ENCODE measurements around the gene INTS1. TPM values are rescaled to one million over a fixed set of nuclear protein-coding genes. Genes with fewer than 3 reads are reported as not detected.

The INTS1 gene
- total RNA-seq, 1 experiment from 2014 or later = 161 TPM

DNA sequence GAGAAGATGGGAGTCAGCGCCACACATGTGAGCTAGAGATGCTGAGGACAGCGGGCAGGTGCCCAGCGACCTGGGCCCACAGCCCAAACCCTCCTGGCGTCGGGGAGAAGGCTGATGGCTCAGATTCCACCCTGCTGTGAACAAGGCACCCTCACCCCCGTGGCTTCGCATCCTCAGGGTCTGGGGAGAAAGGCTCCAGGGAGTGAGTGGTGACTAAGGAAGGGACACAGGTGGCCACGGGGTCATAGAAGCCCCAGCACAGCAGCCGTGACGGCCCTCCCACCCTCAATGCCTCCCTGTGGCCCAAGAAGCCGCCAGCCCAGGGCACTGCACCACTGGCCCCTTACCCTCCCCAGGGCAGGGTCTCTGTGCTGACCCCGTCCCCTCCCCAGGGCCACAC, 19.6 kb downstream of the INTS1 start:
- no peak for DNase-seq (ENCODE audit: low spot score)
- Mint-ChIP-seq H3K9me3 (no peaks in the 10 kb centered on the region), H3K4me3 (no peak overlapping the region), H3K4me1 (no peaks in the 10 kb centered on the region), H3K27ac (no peak overlapping the region), H3K36me3 (peaks cover 13% of the 10 kb centered on the region), H3K27me3 (ENCODE audit: low read depth) (no peaks in the 10 kb centered on the region)
- no peak for TF ChIP-seq ATF6 (CRISPR knock-in tag; IDR thresholded peaks at IDR 0.05)
- TF ChIP-seq ZMAT4 (CRISPR knock-in tag; IDR thresholded peaks at IDR 0.05) = no peak
- no peak for TF ChIP-seq RORB (CRISPR knock-in tag; IDR thresholded peaks at IDR 0.05)
- TF ChIP-seq OVOL2 (CRISPR knock-in tag; IDR thresholded peaks at IDR 0.05; ENCODE audit: borderline replicate concordance) = no peak
- TF ChIP-seq PRRX2 (CRISPR knock-in tag; IDR thresholded peaks at IDR 0.05) = no peak
- TF ChIP-seq GTF2I (CRISPR knock-in tag; conservative IDR thresholded peaks at IDR 0.05) = no peak
- ChIA-PET CTCF (no interaction called here), POLR2A (no interaction called here)
- no peak for ATAC-seq

GRCh38 chr7:1483536-1484505, 20.4 kb downstream of the INTS1 start:
- peaks cover 11% of the 10 kb centered on the region for H3K36me3 Mint-ChIP-seq
- CTCF ChIA-PET = no interaction called here

More at GRCh38 chr7:1483536-1484505, 20.4 kb downstream of the INTS1 start:
- no peaks in the 10 kb centered on the region for H3K27me3 Mint-ChIP-seq (ENCODE audit: low read depth)
- no peak overlapping the region for H3K27ac Mint-ChIP-seq
- ATAC-seq (no peak), DNase-seq (ENCODE audit: low spot score) (no peak)
- TF ChIP-seq ZNF219 (CRISPR knock-in tag; IDR thresholded peaks at IDR 0.05; ENCODE audit: borderline replicate concordance) (no peak), RELA (CRISPR knock-in tag; IDR thresholded peaks at IDR 0.05; ENCODE audit: borderline replicate concordance) (no peak), FOXJ3 (CRISPR knock-in tag; IDR thresholded peaks at IDR 0.05; ENCODE audit: borderline replicate concordance) (no peak), SP1 (CRISPR knock-in tag; conservative IDR thresholded peaks at IDR 0.05) (no peak), ARID4B (CRISPR knock-in tag; IDR thresholded peaks at IDR 0.05; ENCODE audit: borderline replicate concordance) (no peak), AR (CRISPR knock-in tag; IDR thresholded peaks at IDR 0.05) (no peak)
- H3K9me3 Mint-ChIP-seq = no peaks in the 10 kb centered on the region
- no peaks in the 10 kb centered on the region for H3K4me1 Mint-ChIP-seq
- no peak overlapping the region for H3K4me3 Mint-ChIP-seq
- POLR2A ChIA-PET = no interaction called here
